ENCODE data around the gene LYRM7.

Gene LYRM7

GRCh38 chr5:131196331-131196730, 25.6 kb downstream of the LYRM7 start:
- DNase-seq (ENCODE audit: low spot score): no peak
- Histone ChIP-seq H3K27ac (no peak overlapping the region), H3K4me3 (no peak overlapping the region)
- TF ChIP-seq, protein P1, sequence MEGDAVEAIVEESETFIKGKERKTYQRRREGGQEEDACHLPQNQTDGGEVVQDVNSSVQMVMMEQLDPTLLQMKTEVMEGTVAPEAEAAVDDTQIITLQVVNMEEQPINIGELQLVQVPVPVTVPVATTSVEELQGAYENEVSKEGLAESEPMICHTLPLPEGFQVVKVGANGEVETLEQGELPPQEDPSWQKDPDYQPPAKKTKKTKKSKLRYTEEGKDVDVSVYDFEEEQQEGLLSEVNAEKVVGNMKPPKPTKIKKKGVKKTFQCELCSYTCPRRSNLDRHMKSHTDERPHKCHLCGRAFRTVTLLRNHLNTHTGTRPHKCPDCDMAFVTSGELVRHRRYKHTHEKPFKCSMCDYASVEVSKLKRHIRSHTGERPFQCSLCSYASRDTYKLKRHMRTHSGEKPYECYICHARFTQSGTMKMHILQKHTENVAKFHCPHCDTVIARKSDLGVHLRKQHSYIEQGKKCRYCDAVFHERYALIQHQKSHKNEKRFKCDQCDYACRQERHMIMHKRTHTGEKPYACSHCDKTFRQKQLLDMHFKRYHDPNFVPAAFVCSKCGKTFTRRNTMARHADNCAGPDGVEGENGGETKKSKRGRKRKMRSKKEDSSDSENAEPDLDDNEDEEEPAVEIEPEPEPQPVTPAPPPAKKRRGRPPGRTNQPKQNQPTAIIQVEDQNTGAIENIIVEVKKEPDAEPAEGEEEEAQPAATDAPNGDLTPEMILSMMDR (IDR thresholded peaks at IDR 0.05): no peak

GRCh38 chr5:131198625-131199024, 27.9 kb downstream of the LYRM7 start:
- no peak for DNase-seq (ENCODE audit: low spot score)

DNA sequence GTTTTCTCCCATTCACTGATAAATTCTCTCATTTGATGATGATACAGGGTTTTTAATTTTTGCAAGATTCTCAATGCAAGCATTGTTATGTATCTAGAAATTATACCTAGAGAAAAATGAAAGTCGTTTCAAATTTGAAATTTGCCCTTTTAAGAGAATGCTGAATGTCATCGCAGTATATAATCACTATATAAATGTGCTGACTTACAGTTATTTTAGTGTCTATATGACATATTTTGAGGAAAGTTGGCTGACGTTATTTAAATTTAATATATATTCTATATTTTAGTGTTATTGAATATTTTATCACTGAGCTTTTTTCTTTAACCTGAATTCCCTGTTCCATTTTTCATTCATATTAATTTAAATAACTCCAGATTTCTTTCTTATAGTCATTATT, 29.8 kb downstream of the LYRM7 start:
- TF ChIP-seq, protein P1 (IDR thresholded peaks at IDR 0.05): no peak
- Histone ChIP-seq H3K27ac (no peak overlapping the region), H3K4me3 (no peak overlapping the region)
- DNase-seq (ENCODE audit: low spot score): no peak

More at GRCh38 chr5:131198625-131199024, 27.9 kb downstream of the LYRM7 start:
- no peak overlapping the region for H3K4me3 ChIP-seq
- TF ChIP-seq, protein P1 (IDR thresholded peaks at IDR 0.05): no peak
- no peak overlapping the region for H3K27ac ChIP-seq

DNA sequence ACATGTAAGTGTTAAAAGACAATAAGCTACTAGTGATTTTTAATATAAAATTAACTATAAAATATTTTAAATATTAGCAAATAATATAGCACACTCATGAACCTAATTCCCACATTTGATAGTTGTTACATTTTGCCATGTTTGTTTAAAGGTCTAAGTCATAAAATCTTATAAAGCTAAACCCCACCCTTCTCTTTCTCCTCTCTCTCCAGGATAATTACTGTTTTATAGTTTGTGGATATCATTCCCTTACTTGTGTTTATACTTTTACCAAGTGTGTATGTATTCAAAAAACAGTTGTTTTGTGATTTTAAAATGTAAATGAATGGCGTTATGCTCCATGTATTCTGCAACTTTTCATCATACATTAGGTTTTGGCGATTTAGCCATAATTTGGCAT, 34.2 kb downstream of the LYRM7 start:
- TF ChIP-seq, protein P1 (IDR thresholded peaks at IDR 0.05): no peak
- Histone ChIP-seq H3K4me3 (no peak overlapping the region), H3K27ac (no peak overlapping the region)
- no peak for DNase-seq (ENCODE audit: low spot score)

DNA sequence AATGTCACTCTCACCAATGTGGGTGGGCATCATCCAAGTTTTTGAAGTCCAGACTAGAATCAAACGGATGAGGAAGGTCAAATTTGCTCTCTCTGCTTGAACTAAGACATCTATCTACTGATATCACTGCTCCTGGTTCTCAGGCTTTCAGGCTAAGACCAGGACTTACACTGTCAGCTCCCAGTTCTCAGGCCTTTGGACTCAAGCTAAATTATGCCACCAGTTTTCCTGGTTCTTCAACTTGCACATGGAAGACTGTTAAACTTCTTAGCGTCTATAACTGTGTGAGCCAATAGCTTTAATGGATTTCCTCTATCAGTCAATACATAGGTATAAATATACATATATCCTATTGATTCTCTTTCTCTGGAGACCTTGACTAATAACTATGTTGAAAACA, 35.3 kb downstream of the LYRM7 start:
- TF ChIP-seq, protein P1 (IDR thresholded peaks at IDR 0.05): no peak
- no peak overlapping the region for H3K27ac ChIP-seq
- no peak for DNase-seq (ENCODE audit: low spot score)
- no peak overlapping the region for H3K4me3 ChIP-seq

DNA sequence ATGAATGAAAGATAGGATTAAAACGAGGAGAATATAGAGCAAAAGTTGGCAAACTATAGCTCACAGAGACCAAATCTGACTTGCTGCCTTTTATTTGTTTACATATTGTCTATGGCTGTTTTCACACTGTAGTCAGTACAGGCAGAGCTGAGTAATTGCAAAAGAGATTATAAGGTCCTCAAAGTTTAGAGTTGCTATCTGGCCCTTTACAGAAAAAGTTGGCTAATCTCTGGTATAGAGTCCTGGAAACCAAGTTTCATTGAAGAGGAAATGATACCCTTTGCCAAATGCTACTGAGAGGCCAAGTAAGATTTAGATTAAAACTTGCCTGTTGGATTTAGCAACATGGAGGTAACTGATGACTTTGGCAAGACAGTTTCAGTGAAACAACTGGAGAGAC, 36.0 kb downstream of the LYRM7 start:
- no peak for DNase-seq (ENCODE audit: low spot score)
- Histone ChIP-seq H3K27ac (no peak overlapping the region), H3K4me3 (no peak overlapping the region)

GRCh38 chr5:131209175-131209505, 38.4 kb downstream of the LYRM7 start:
- Histone ChIP-seq H3K4me3 (no peak overlapping the region), H3K27ac (no peak overlapping the region)
- TF ChIP-seq, protein P1 (IDR thresholded peaks at IDR 0.05): no peak
- DNase-seq (ENCODE audit: low spot score): no peak

More for the DNA sequence above, 36.0 kb downstream of the LYRM7 start:
- TF ChIP-seq, protein P1 (IDR thresholded peaks at IDR 0.05): no peak

All from coronary artery (tissue), 2 donors.